ENCODE measurements around the gene VEPH1.

Gene VEPH1

GRCh38 chr3:157475921-157476414 is 27.2 kb downstream of the VEPH1 start:
- no peak for DNase-seq (ENCODE audit: low read depth)

GRCh38 chr3:157472648-157473047 is 30.6 kb downstream of the VEPH1 start:
- no peak for DNase-seq (ENCODE audit: low read depth)

- DNase-seq (ENCODE audit: low read depth): no peak
These were observed 32.2 kb downstream of the VEPH1 start for GRCh38 chr3:157471064-157471463.

GRCh38 chr3:157469561-157470294 is 33.5 kb downstream of the VEPH1 start:
- no peak for DNase-seq (ENCODE audit: low read depth)

DNA sequence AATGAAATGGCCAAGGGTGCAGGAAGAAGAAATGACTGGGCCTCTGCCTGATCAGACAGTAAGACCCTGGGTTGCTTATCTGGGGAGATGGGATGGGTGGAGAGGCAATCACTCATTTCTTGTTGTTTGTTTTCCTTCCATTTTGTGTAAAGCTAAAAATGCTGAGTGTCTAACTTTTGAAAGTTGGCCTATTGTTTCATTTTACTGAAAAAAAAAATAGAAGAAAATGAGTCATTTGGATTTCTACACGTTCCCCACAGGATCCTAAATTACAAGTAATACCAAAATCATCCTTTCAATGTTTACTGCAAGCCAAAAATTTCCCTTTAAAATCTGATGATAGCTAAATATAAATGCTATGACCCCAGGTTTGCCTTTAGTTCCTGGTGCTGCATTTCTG is 36.0 kb downstream of the VEPH1 start:
- no peak for DNase-seq (ENCODE audit: low read depth)

DNA sequence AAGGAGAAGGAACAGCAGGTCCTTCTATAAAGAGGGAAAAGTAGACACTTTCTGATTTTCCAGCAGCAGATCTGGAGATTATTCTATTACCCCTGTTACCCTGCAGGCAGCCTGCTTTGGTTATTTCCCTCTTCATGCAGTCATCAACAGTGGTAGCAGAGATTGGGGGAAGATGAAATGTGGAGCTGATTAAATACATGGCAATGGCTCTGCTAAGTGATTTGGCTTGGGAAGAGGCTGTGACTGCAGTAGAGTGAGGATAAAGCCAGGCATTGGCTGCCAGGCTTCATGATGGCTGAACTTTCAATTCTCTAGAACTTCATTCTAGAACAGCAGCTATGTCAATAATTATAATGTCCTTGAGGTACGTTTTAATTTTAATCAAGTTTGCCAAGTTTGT is 37.5 kb downstream of the VEPH1 start:
- no peak for DNase-seq (ENCODE audit: low read depth)

DNA sequence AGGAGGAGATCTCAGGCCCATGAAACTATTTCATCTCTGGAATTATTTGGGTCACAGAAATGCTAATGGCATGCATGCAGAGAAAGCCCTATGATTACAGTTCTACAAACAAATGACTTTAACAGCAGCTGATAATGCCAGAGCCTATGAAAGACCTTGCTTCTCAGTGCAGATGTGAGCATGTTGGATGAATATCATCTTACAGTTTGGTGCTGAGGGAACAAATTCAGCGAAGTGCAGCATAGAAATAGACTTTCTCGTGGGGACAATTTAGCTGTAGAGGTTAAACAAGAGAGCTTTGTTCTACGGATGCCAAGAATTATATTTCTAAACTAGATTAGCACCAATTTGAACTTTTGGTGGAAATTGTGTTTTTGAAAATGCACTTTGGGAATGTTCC is 38.9 kb downstream of the VEPH1 start:
- DNase-seq (ENCODE audit: low read depth): no peak

GRCh38 chr3:157463816-157464215 is 39.4 kb downstream of the VEPH1 start:
- no peak for DNase-seq (ENCODE audit: low read depth)

- no peak for DNase-seq (ENCODE audit: low read depth)
These were observed 43.0 kb downstream of the VEPH1 start for GRCh38 chr3:157460253-157460652.

DNA sequence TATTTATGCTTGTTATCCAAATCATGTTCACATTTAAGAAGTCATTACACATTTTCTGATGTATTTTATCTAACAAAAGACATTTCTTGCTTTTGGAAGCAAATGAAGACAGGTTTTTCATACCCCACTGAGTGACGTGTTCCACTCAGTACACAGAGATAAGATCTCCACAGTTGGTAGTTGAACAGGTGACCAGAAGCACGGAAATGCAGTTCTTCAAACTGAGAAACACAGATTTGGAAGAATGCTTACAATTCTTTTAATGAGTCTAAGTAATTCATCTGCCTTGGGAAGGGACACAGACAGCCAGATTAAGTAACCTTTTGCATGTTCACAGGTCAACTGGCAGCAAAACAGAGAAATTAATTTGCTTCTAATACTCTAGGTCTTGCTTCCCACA is 43.5 kb downstream of the VEPH1 start:
- no peak for DNase-seq (ENCODE audit: low read depth)

- no peak for DNase-seq (ENCODE audit: low read depth)
These were observed 49.4 kb downstream of the VEPH1 start for GRCh38 chr3:157453824-157454223.

DNA sequence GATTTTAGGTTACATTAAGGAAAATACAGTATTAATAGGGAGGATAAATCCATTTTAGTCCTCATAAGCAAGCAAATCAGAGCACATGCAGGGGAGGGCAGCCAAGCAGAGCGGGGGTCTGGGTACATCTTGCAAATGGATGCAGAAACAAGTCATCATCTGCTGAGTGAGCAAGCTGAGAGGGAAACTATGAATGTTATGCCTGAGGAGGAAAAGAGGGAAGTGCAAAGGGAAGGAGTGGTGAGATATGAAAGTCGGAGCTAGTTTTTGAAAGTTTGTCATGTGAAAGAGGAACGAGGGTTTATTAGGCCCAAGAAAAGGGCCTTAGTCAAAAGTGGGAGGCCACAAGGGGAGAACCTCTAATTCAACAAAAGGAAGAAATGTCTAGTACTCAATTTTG is 51.1 kb downstream of the VEPH1 start:
- DNase-seq (ENCODE audit: low read depth): no peak

DNA sequence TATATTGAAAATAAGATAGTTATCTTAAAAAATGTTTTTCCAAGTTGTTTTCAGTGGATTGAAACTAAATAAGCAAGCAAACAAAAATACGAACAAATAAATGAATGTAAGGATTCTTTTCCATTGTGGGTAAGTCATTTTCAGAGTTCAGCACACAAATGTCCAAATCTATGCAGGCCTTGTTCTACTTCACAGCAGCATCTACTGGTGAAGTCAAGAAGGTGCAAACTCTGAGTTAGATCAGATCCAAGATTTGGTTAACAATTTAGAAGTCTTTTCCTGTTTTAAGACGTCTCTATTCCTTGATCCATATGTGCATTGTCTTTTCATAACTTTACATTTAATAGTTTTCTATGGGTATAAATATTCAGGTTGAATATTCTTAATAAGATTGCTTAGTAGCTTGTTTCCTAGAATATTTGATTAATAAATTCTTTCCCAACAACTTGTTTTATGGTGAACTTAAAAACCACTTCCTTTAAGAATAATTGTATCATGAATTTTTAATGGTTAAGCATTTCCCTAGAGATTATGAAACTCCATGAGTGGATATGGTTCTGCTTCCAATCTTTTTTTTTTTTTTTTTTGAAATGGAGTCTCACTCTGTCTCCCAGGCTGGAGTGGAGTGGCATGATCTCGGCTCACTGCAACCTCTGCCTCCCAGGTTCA is 56.1 kb downstream of the VEPH1 start:
- DNase-seq (ENCODE audit: low read depth): no peak

DNA sequence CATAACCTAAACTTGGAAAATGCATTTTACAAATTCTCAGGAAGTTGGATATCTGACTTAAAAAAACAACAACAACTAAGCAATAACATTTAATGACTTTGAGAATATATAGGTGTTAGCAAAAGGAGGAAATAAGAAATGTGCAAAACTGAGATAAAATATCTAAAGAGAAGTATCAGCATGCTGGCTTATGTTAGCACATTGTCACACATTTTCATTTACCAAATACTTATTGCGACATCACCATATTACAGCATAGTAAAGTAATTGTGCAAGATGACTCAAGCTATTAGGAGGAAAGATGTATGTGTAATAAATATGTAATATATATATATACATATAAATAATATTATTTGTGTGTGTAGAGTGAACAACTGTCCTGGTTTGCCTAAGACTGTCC is 57.4 kb downstream of the VEPH1 start:
- no peak for DNase-seq (ENCODE audit: low read depth)

- DNase-seq (ENCODE audit: low read depth): no peak
These were observed 58.4 kb downstream of the VEPH1 start for GRCh38 chr3:157444797-157445184.

GRCh38 chr3:157443905-157444796 is 59.1 kb downstream of the VEPH1 start:
- DNase-seq (ENCODE audit: low read depth): no peak

- DNase-seq (ENCODE audit: low read depth): no peak
These were observed 60.5 kb downstream of the VEPH1 start for GRCh38 chr3:157442729-157443128.

DNA sequence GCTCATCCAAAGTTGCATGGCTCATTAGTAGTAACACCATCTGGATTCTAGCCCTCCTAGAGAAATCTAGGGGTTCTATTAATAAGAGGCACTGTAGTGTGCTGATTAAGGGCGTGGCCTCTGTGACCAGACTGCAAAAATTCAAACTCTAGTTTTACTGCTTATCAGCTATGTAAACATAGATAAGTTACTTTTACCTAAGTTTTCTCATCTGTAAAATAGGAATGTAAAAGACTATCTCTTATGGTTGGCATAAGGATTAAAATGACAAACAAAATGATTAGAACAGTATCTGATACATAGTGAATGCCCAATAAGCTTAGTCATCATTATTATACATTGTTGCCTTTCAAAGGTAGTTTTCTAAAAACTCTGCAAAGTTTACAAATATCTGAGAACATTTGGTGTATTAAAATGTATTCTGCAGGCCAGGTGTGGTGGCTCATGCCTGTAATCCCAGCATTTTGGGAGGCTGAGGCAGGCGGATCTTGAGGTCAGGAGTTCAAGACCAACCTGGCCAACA is 62.1 kb downstream of the VEPH1 start:
- no peak for DNase-seq (ENCODE audit: low read depth)

GRCh38 chr3:157438194-157438730 is 65.0 kb downstream of the VEPH1 start:
- no peak for DNase-seq (ENCODE audit: low read depth)

DNA sequence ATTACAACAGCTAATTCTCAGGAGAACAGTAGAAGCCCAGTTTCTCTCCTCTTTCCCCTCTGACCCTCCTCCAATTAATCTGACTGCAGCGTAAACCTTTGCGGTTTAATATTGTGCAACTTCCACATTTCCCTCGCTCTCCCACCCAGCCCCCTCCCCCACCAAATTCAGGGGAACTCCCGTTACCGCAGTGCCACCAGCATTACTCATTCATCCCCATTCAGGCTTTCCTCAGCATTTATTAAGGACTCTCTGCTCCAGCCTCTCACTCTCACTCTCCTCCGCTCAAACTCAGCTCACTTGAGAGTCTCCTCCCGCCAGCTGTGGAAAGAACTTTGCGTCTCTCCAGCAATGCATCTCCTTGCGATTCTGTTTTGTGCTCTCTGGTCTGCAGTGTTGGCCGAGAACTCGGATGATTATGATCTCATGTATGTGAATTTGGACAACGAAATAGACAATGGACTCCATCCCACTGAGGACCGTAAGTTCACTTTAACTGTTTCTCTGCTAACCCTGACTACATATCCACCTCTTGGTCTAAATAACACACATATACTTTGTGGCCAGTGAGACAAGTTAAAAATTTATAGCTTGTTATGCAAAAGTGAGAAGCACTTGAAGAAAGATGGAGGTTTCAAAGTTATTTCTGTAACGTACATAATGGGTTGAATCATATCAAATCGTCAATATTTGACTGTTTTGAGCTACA is 66.5 kb downstream of the VEPH1 start, which contains the start of gene PTX3:
TSS of gene PTX3 (plus strand) at position 268 of the 709 bp plus-strand sequence. CDS start at position 352, 84 bp downstream.
- no peak for DNase-seq (ENCODE audit: low read depth)

DNA sequence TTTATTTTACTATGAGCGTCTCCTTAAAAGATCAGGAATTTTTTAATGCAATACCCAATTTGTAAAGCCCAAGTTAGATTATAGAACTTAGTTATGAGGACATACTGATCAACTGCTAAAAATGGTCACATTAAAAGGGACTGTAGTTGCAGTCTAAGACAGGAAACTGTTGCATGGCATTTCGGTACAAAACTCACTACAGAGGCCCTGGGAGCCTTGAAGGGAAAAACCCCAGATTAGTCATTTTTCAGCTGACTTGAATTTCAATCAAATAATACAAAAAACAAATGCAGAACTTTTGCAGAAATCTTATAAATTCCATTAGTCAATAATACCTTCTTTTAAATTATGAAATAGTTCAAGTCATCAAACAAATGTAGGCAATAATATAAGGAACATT is 73.5 kb downstream of the VEPH1 start:
- no peak for DNase-seq (ENCODE audit: low read depth)

All from stimulated activated CD8-positive, alpha-beta memory T cell treated with anti-CD3 and anti-CD28 coated beads, Interleukin-7, amount 100 ng/mL, for 24 hours (primary cell).